Urothelium cell line (cell line): ENCODE measurements around the gene RAB11FIP4.
A peak's percentile ranks its signal among the peaks of the same experiment; 100 is the strongest.
"Not testable (repeated sequence)": the region's sequence is repeated elsewhere in the genome, so short reads cannot be mapped to it uniquely, and the experiment has no call there.

Source experiments
- DNase-seq: peaks from one replicate; pipeline ENCODE4 v3.0.0; 2011; ENCODE audit warnings: low spot score, mixed read lengths
- FAIRE-seq: peaks from 2 replicates; lab custom pipeline; 2011; peaks lifted over from hg19 to GRCh38; lab: Jason Lieb, UNC

Gene RAB11FIP4, protein sequence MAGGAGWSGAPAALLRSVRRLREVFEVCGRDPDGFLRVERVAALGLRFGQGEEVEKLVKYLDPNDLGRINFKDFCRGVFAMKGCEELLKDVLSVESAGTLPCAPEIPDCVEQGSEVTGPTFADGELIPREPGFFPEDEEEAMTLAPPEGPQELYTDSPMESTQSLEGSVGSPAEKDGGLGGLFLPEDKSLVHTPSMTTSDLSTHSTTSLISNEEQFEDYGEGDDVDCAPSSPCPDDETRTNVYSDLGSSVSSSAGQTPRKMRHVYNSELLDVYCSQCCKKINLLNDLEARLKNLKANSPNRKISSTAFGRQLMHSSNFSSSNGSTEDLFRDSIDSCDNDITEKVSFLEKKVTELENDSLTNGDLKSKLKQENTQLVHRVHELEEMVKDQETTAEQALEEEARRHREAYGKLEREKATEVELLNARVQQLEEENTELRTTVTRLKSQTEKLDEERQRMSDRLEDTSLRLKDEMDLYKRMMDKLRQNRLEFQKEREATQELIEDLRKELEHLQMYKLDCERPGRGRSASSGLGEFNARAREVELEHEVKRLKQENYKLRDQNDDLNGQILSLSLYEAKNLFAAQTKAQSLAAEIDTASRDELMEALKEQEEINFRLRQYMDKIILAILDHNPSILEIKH

DNA sequence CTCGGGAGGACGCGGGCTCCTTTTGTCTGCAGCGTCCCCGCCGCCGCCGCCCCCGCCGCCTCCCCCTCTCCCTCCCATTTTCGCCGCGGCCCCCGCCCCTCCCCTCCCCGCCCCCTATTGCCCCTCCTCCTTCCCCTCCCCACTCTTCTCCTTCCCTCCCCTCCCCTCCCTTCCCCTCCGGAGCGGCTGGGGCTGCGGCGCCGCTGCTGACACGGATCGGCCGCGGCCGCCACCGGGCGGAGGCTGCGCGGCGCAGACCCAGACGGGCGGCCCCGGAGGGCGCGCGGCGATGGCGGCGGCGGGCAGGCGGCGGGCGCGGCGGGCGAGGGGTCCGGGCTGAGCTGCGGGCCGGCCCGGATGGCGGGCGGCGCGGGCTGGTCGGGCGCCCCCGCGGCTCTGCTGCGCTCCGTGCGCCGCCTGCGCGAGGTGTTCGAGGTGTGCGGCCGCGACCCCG lies at the start of gene RAB11FIP4:
TSS of gene RAB11FIP4 (plus strand) at position 180 of the 454 bp plus-strand sequence. CDS start at position 358, 178 bp downstream.
- DNase-seq (peak; percentile 62), FAIRE-seq (peak; percentile 37)

DNA sequence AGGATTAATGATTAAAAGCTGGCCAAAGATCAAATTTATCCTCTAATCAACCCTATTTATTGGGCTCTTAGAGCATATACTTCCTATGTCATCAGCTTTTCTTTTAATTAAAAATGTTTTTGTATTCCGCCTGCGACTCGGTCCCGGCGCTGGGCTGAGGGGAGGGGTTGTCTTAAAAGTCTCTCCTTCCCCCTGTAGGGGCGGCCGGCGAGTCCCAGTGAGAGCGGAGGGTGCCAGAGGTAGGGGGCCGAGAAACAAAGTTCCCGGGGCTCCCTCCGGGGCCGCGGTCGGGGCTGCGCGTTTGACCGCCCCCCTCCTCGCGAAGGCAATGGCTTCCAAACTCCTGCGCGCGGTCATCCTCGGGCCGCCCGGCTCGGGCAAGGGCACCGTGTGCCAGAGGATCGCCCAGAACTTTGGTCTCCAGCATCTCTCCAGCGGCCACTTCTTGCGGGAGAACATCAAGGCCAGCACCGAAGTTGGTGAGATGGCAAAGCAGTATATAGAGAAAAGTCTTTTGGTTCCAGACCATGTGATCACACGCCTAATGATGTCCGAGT lies 46.2 kb upstream of the RAB11FIP4 start:
- not testable (repeated sequence) for FAIRE-seq, DNase-seq

DNA sequence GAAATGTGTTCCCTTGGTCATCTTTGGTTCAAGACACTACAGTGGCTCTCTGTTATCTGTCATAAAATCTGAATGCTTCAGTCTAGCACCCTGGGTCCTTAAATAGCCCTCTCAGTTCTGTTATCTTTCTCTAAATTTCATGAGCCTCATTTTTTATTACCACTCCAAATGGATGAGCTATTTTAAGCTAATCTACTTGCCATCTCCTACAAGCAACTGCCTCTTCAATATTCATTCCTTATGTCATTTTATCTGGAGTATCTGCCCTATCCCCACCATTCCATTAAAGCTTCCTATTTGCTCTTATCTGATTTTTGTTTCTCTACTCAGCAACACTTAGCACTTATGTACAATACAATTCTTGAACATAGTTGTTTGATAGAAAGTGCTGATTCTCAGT lies 42.0 kb upstream of the RAB11FIP4 start:
- DNase-seq (no peak), FAIRE-seq (no peak)

DNA sequence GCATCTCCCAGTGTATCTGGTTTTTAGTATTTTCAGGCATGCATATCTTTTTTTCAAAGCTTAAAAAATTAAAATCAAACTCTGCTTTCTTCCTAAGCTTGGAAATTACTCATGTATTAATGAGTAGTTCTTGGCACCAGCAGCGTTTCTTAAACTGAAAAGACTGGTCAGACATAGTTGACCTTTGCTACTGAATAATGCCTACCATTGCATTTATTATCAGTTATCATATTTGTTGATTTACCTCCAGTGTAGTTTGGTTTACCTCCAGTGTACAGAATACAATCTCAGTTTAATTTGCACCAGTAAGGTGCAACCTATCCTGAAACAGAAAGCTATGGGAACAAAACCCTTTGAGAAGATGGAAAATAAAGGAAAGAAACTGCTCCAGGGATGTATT lies 35.5 kb upstream of the RAB11FIP4 start:
- no peak for FAIRE-seq
- DNase-seq: no peak

DNA sequence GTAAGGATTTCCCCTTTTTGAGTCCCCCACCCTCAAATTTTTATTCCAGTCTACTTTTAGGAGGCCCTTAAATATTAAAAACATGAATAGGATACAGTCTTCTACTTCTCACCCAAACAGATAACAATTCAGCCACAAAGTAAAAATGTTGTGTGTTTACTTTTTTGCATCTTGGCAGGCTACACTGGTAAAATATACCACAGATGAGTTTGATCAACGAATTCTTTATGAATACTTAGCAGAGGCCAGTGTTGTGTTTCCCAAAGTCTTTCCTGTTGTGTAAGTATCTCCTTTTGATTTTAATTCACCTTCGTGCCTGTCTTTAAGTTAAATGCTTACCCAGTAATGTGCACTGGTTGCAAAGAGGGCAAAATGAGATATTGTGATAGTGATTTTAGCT lies 34.4 kb upstream of the RAB11FIP4 start:
- FAIRE-seq (no peak), DNase-seq (no peak)

DNA sequence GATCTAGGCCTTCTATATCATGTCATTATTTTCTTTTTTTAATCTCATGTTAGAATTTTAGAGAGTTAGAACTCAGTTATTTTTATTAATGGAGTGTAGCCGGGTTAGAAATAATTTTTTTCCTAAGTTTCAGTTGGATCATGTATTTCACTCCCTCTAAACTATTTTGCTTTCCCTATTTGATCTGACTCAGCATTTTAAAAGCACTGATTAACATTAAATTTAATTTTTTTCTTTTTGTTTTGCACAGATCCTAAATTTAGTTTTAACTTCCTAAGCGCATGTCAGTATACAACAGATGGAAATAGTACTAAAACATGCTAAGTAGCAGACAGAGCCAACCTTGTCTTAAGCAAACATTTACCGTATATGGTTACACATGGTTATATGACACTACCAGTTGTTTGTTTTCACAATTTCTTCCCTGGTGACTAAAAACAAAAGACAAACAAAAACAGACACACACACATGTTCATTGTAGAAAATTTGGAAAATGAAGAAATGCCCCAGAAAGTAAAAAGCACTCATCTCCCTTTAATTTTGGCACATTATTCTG lies 33.6 kb upstream of the RAB11FIP4 start:
- DNase-seq (no peak), FAIRE-seq (no peak)

DNA sequence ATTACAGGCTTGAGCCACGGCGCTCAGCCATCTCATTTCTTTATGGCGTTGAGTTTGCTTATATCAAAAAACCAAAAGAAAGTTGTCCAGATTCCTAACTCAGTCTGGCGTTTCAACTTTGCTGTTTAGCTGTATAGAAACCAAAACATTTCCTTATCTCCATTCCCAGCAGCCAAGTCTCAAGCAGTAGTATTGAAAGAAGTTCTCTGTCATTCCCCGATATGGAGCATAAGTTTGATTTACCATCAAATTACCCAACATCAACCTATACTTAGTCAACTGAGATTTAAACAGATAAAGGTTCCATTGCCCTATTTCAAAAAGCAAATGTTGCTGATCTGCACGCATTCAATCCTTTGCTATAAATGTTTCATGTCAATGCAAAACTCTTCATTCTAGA lies 27.5 kb upstream of the RAB11FIP4 start:
- FAIRE-seq (no peak), DNase-seq (no peak)

DNA sequence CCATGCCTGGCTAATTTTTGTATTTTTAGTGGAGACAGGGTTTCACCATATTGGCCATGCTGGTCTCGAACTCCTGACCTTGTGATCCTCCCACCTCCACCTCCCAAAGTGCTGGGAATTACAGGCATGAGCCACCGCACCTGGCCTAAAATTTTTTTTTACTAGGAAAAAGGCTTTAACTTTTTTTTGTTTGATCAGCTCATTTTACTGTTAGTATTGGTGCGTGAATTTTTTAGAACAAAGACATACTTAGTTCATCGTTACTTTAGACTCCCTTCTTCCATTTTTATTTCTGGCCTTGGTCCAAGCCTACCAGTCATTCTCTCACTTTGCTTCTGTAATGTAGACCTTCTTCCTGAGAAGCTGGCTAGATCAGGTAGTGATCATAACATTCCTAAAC lies 25.4 kb upstream of the RAB11FIP4 start:
- FAIRE-seq: no peak
- DNase-seq: no peak

DNA sequence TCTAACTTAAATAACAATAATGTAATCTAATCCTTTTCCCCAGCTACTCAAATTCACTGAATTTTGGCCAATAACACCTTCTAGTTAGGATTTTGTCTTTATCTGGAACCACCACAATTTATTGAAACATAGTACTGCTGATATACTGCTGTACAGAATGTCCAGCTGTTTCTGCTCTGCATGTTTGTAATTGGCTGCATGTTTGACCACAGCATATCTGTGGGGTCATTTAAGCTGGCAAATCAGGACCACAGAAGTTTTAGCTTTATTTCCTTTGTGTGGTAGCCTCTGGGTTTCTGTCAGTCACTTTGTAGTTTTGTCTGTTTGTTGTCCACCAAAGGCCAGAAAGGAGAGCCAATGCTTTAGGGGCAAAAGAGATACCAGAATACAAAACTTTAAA lies 22.2 kb upstream of the RAB11FIP4 start:
- DNase-seq (no peak), FAIRE-seq (no peak)

DNA sequence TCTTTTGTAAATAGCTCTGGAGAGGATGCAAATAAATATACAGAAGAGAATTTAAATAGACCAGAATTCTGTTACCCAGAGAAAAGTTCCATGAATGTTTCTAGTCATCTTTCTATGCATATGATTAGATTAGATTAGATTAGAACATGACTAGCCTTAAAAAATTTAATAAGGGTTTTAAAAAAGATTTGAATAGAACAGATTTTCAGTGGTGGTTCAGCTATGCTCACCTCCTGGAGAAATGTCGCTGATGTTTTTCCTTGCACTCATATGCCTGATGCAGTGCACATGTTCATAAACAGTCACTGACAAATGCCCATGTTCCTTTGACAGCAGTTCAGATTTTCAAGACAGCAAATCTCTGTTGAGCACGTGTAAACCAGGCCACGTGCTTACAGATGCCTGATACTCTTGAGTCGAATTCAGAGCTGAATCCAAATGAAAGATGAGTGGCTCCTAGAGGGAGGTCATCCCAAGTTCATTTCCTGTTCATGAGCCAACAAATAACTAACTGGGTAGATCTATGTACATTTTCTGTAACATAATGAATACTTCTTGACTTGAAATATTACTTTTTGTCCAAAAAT lies 19.9 kb upstream of the RAB11FIP4 start:
- DNase-seq (no peak), FAIRE-seq (no peak)

DNA sequence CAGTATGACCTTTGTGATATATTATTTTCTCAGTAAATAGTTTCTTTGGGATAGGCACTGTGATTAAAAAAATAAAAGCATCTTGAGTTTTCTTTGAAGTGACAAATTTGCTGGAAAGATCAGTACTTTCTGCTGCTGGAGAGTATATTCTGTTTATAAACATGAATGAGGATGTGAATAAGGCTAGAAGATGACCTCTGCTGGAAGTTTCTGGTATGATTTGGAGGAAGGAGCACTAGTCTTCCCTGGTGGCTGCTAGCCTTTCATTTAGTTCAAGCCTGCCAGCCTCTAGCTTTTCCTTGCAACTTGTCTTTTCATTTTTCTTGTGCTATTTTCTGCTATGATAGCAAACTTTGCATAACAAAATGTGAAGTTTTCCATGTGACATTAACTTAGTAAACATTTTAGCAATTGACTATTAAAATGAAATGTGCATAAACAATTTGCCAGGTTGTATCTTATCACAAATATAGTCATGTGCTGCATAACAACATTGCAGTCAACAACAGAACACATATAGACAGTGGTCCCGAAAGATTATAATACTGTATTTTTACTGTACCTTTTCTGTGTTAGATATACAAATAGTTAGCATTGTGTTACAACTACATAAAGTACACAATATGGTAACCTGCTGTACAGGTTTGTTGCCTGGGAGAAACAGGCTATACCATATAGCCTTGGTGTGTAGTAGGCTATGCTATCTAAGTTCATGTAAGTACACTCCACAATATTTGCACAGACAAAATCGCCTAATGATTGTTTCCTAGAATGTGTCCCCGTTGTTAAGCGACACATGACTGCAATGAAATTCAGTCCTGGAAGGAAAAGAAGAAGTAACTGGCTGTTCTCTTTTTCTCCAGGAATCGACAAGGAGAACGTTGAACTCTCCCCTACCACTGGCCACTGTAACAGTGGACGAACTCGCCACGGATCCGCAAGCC lies 18.1 kb upstream of the RAB11FIP4 start:
- FAIRE-seq (peak; percentile 63), DNase-seq (peak; percentile 38)

DNA sequence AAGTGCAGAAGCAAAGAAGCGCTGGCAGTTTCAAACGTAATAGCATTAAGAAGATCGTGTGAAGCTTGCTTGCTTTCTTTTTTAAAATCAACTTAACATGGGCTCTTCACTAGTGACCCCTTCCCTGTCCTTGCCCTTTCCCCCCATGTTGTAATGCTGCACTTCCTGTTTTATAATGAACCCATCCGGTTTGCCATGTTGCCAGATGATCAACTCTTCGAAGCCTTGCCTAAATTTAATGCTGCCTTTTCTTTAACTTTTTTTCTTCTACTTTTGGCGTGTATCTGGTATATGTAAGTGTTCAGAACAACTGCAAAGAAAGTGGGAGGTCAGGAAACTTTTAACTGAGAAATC lies 17.4 kb upstream of the RAB11FIP4 start:
- FAIRE-seq (no peak), DNase-seq (no peak)

DNA sequence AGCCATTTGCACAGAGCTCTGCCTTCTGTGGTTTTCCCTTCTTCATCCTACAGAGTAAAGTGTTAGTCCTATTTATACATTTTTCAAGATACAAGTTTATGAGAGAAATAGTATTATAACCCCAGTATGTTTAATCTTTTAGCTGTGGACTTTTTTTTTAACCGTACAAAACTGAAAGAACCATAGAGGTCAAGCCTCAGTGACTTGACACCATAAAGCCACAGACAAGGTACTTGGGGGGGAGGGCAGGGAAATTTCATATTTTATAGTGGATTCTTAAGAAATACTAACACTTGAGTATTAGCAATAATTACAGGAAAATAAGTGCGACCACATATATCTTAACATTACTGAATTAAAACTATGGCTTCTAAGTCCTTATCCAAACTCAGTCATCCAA lies 17.0 kb upstream of the RAB11FIP4 start:
- FAIRE-seq: no peak
- no peak for DNase-seq

DNA sequence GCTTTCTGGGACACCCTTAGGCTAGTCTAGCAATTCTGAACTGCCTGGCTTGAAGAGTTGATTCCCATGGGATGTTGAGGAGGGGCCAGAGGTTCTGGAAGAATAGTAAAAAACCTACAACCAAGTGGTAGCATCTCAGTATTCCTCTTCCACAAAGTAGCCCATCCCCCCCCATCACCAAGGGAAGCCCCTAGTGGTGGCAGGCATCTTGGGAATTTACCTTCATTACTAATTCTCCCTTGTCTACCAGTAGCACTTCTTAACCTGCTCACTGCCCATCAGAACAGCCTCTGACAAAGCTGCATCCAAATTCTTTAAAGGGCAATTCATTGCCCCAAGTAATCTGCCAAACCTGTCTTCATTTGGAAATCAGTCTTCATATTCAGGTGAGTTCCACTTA lies 12.8 kb upstream of the RAB11FIP4 start:
- FAIRE-seq (no peak), DNase-seq (no peak)

DNA sequence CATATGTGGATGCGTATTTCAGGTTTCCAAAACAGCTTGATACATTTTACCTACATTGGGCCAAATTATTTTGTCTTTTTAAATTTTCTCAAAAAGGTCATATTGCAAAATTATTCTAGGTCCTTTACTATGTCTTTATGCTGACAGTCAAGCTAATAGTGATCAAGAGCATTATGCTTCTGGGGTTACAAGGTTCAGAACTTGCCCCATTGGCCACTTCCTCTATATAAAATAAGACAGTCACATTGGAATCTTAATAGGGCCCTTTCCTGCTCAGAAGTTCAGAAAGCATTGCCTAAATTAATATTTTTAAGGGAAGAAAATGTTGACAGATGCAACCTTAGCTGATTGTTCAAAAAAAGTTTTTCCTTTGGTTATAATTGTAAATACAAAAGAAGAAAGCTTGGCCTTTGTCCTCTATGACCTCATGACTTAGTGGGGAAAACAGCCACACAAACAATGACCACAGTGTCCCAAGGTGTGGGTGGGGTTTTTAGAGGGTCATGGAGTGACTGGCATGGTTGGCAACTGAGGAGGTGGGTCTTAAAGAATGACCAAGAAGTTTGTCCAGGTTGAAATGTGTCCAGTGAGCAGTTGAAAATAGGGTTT lies 11.8 kb upstream of the RAB11FIP4 start:
- FAIRE-seq: no peak
- DNase-seq: no peak

DNA sequence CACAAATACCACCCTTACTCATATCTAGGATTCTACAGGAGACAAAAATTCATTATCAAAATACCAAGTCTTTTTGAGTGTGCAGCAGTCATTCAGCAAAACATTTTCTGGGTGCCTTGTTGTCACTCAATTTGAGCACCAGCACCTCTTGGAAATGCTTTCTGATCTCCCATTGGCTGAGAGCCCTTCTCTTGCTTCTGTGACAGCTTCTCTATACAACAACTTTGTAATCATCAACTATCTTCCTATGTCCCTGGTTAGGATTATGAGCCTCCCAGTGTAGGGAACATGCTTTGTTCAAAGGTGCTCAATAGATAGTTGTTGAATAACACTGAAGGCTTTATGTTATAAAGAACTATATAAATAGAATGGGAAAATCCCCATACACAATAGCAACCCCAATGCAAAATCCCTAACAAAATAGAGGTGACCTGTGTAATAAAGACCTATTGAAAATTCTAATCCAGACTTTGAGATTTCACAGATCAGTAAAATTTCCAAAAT lies 10.3 kb upstream of the RAB11FIP4 start:
- FAIRE-seq: no peak
- no peak for DNase-seq

DNA sequence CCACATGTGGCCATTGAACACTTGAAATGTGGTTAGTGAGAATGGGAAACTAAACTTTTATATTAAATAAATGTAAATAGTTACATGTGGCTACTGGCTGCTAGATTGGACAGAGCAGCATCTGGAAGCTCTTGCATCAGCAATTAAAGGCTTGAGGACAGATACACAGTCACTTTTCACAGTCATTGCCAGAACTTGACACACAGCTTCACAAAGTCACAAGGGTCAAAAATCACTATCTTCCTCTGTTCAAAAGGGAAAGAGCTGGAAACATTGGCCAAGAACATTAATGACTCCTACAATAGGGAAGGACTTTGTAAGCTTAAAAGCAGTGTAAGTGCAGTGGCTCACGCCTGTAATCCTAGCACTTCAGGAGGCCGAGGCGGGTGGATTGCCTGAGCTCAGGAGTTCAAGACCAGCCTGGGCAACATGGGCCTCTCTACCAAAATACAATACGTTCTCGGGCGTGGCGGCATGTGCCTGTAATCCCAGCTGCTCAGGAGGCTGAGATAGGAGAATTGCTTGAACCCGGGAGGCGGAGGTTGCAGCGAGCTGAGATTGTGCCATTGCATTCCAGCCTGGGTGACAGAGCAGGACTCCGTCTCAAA lies 8.7 kb upstream of the RAB11FIP4 start:
- not testable (repeated sequence) for DNase-seq

DNA sequence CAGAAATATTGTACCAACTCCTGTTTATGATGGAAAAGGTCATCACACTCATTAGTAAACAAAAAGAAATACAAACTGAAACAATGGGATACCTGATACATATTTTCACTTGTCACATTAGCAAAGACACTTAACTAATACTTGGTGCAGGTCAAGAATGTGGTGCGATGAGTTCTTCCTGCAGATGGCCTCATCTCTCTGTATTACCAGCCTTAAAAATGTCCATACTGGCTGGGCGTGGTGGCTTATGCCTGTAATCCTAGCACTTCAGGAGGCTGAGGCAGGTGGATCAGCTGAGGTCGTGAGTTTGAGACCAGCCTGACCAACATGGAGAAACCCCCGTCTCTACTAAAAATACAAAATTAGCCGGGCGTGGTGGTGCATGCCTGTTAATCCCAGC lies 8.0 kb upstream of the RAB11FIP4 start:
- not testable (repeated sequence) for DNase-seq, FAIRE-seq

More for the DNA sequence above, 8.7 kb upstream of the RAB11FIP4 start:
- FAIRE-seq: not testable (repeated sequence)
